HEK293 (cell line): ENCODE results near the gene RASGRP1.

Experiments used
- CTCF ChIA-PET: fragments of 350-600 bp; formaldehyde crosslinking; extraction: SDS; loops from one replicate; lab custom pipeline; 2021; ENCODE audit warnings: antibody characterized with exemption; lab: Yijun Ruan, JAX
- POLR2A ChIA-PET: fragments of 300-600 bp; formaldehyde crosslinking; extraction: SDS; loops from one replicate; lab custom pipeline; 2020; ENCODE audit warnings: antibody characterized with exemption, inconsistent platforms; lab: Yijun Ruan, JAX
- H3K27ac ChIP-seq: fragments of 200-500 bp; sonication (Bioruptor generic); 2 replicates; pipeline ENCODE4 v1.5.1; 2014; ENCODE audit warnings: low read depth, low read length, control low read depth, inconsistent platforms; ENCODE audit errors: extremely low read depth
- H3K36me3 ChIP-seq, 2 experiments: fragments of 200-500 bp in 1 of 2; sonication (Bioruptor generic) in 1 of 2; 1 replicate in 1 of 2; 2 replicates in 1 of 2; pipeline ENCODE4 v1.5.1; 2014 to 2017; ENCODE audit warnings: inconsistent platforms in 2 of 2, low read length in 2 of 2; ENCODE audit not compliant: control insufficient read depth in 2 of 2, insufficient read depth in 1 of 2
- H3K4me1 ChIP-seq: fragments of 200-500 bp; sonication (Bioruptor generic); 2 replicates; pipeline ENCODE4 v1.5.1; 2014; ENCODE audit warnings: mild to moderate bottlenecking, low read length, inconsistent platforms; ENCODE audit not compliant: control insufficient read depth, insufficient read depth
- H3K4me3 ChIP-seq: 2 replicates; pipeline ENCODE4 v1.5.1; 2011; ENCODE audit warnings: low read depth, mild to moderate bottlenecking, control low read depth, low read length, moderate library complexity
- H3K9me3 ChIP-seq: fragments of 200-500 bp; sonication (Bioruptor generic); 2 replicates; pipeline ENCODE4 v1.5.1; 2014; ENCODE audit warnings: low read depth, low read length, inconsistent platforms; ENCODE audit not compliant: control insufficient read depth, insufficient read depth
- BCL11B ChIP-seq: fragments of 450-650 bp; formaldehyde crosslinking; IDR thresholded peaks from 2 replicates; pipeline ENCODE4 v1.5.1; 2016; ENCODE audit warnings: low read depth, missing biosample characterization, missing genetic modification characterization
- HOXA7 ChIP-seq: sonication (generic); formaldehyde crosslinking; IDR thresholded peaks from 2 replicates; pipeline ENCODE4 v1.8.1; 2022; ENCODE audit warnings: missing genetic modification reagents, borderline replicate concordance
- MZF1 ChIP-seq: fragments of 450-650 bp; formaldehyde crosslinking; IDR thresholded peaks from 2 replicates; pipeline ENCODE4 v1.5.1; 2017; ENCODE audit warnings: missing biosample characterization, missing genetic modification characterization, borderline replicate concordance
- REPIN1 ChIP-seq: fragments of 450-650 bp; formaldehyde crosslinking; IDR thresholded peaks from 2 replicates; pipeline ENCODE4 v1.5.1; 2017; ENCODE audit warnings: missing biosample characterization, missing genetic modification characterization, low read depth
- SALL2 ChIP-seq: fragments of 450-650 bp; formaldehyde crosslinking; IDR thresholded peaks from 2 replicates; pipeline ENCODE4 v1.5.0; 2017; ENCODE audit warnings: missing biosample characterization, mild to moderate bottlenecking, missing genetic modification characterization, borderline replicate concordance
- SCRT2 ChIP-seq: fragments of 450-650 bp; formaldehyde crosslinking; IDR thresholded peaks from 2 replicates; pipeline ENCODE4 v1.5.1; 2016; ENCODE audit warnings: missing biosample characterization, missing genetic modification characterization
- ZBTB44 ChIP-seq: fragments of 450-650 bp; IDR thresholded peaks from 2 replicates; pipeline ENCODE4 v1.5.1; 2018; ENCODE audit warnings: missing biosample characterization, mild to moderate bottlenecking, missing genetic modification characterization
- ZBTB48 ChIP-seq: fragments of 450-650 bp; formaldehyde crosslinking; IDR thresholded peaks from 2 replicates; pipeline ENCODE4 v1.5.1; 2016; ENCODE audit warnings: missing biosample characterization, missing genetic modification characterization
- ZFP37 ChIP-seq: fragments of 450-650 bp; formaldehyde crosslinking; IDR thresholded peaks from 2 replicates; pipeline ENCODE4 v1.5.1; 2016; ENCODE audit warnings: missing biosample characterization, missing genetic modification characterization
- ZNF138 ChIP-seq: fragments of 450-650 bp; formaldehyde crosslinking; IDR thresholded peaks from 2 replicates; pipeline ENCODE4 v1.5.1; 2016; ENCODE audit warnings: missing biosample characterization, missing genetic modification characterization, borderline replicate concordance
- ZNF146 ChIP-seq: fragments of 450-650 bp; formaldehyde crosslinking; IDR thresholded peaks from 2 replicates; pipeline ENCODE4 v1.5.1; 2016; ENCODE audit warnings: missing biosample characterization, missing genetic modification characterization
- ZNF184 ChIP-seq: fragments of 450-650 bp; IDR thresholded peaks from 2 replicates; pipeline ENCODE4 v1.5.1; 2018; ENCODE audit warnings: missing biosample characterization, mild to moderate bottlenecking, missing genetic modification characterization
- ZNF335 ChIP-seq: fragments of 450-650 bp; formaldehyde crosslinking; conservative IDR thresholded peaks from 2 replicates; pipeline ENCODE4 v1.5.1; 2016; ENCODE audit warnings: missing biosample characterization, missing genetic modification characterization
- ZNF350 ChIP-seq: fragments of 450-650 bp; formaldehyde crosslinking; IDR thresholded peaks from 2 replicates; pipeline ENCODE4 v1.5.0; 2017; ENCODE audit warnings: missing biosample characterization, mild to moderate bottlenecking, missing genetic modification characterization
- ZNF354C ChIP-seq: fragments of 450-650 bp; formaldehyde crosslinking; IDR thresholded peaks from 2 replicates; pipeline ENCODE4 v1.5.1; 2016; ENCODE audit warnings: missing biosample characterization, missing genetic modification characterization, low read depth, borderline replicate concordance
- ZNF48 ChIP-seq: fragments of 450-650 bp; formaldehyde crosslinking; IDR thresholded peaks from 2 replicates; pipeline ENCODE4 v1.5.1; 2016; ENCODE audit warnings: missing biosample characterization, missing genetic modification characterization
- ZNF544 ChIP-seq: fragments of 450-650 bp; formaldehyde crosslinking; IDR thresholded peaks from 2 replicates; pipeline ENCODE4 v1.5.0; 2017; ENCODE audit warnings: missing biosample characterization, missing genetic modification characterization
- ZNF580 ChIP-seq: fragments of 450-650 bp; formaldehyde crosslinking; IDR thresholded peaks from 2 replicates; pipeline ENCODE4 v1.5.1; 2016; ENCODE audit warnings: missing biosample characterization, missing genetic modification characterization
- ZNF660 ChIP-seq: fragments of 450-650 bp; IDR thresholded peaks from 2 replicates; pipeline ENCODE4 v1.5.1; 2018; ENCODE audit warnings: missing biosample characterization, mild to moderate bottlenecking, missing genetic modification characterization
- ZNF664 ChIP-seq: fragments of 450-650 bp; formaldehyde crosslinking; IDR thresholded peaks from 2 replicates; pipeline ENCODE4 v1.5.1; 2016; ENCODE audit warnings: missing biosample characterization, missing genetic modification characterization
- ZNF707 ChIP-seq: fragments of 450-650 bp; formaldehyde crosslinking; IDR thresholded peaks from 2 replicates; pipeline ENCODE4 v1.5.1; 2016; ENCODE audit warnings: missing biosample characterization, missing genetic modification characterization
- ZSCAN4 ChIP-seq: fragments of 450-650 bp; formaldehyde crosslinking; IDR thresholded peaks from 2 replicates; pipeline ENCODE4 v1.5.1; 2017; ENCODE audit warnings: missing biosample characterization, missing genetic modification characterization
- ZXDB ChIP-seq: fragments of 450-650 bp; formaldehyde crosslinking; IDR thresholded peaks from 2 replicates; pipeline ENCODE4 v1.5.1; 2016; ENCODE audit warnings: missing biosample characterization, missing genetic modification characterization
- TF ChIP-seq, protein P1 (sequence below): fragments of 450-650 bp; formaldehyde crosslinking; IDR thresholded peaks from 2 replicates; pipeline ENCODE4 v1.5.1; 2017; ENCODE audit warnings: missing biosample characterization, missing genetic modification characterization
- TF ChIP-seq, protein P2 (sequence below): fragments of 450-650 bp; formaldehyde crosslinking; IDR thresholded peaks from 2 replicates; pipeline ENCODE4 v1.5.1; 2017; ENCODE audit warnings: missing biosample characterization, missing genetic modification characterization

The RASGRP1 gene

GRCh38 chr15:38477637-38478036 lies 87.0 kb downstream of the RASGRP1 start:
- ChIA-PET CTCF (interaction anchor here (0.6 to 5.6 kb wide), 5 partner anchors 39 to 222 kb away, joined by 3 to 30 read pairs (median 5); partner anchors contain the start of gene RASGRP1), POLR2A (no interaction called here)
- H3K4me1 ChIP-seq, result no peaks in the 10 kb centered on the region
- no peaks in the 10 kb centered on the region for H3K9me3 ChIP-seq
- peaks cover 17 to 56% of the 10 kb centered on the region in 2 experiments for H3K36me3 ChIP-seq
- no peak overlapping the region for H3K4me3 ChIP-seq
- no peak overlapping the region for H3K27ac ChIP-seq
- no peak for TF ChIP-seq HOXA7 (CRISPR knock-in tag)

- H3K4me3 ChIP-seq, result no peak overlapping the region
- peaks cover 11 to 48% of the 10 kb centered on the region in 2 experiments for H3K36me3 ChIP-seq
- H3K4me1 ChIP-seq, result no peaks in the 10 kb centered on the region
- TF ChIP-seq ZNF48 (tag by site-specific recombination), result no peak
- no peak for TF ChIP-seq SCRT2
- no peak for TF ChIP-seq ZNF138 (tag by site-specific recombination)
- TF ChIP-seq ZNF660 (tag by site-specific recombination), result no peak
- TF ChIP-seq ZNF664 (tag by site-specific recombination), result no peak
- no peak for TF ChIP-seq ZNF544
- TF ChIP-seq ZNF184 (tag by site-specific recombination), result no peak
- no peak for TF ChIP-seq ZBTB48 (tag by site-specific recombination)
- no peak for TF ChIP-seq ZNF146 (tag by site-specific recombination)
- no peak for TF ChIP-seq REPIN1 (tag by site-specific recombination)
- no peak for TF ChIP-seq ZNF350 (tag by site-specific recombination)
- no peak for TF ChIP-seq BCL11B (tag by site-specific recombination)
- TF ChIP-seq HOXA7 (CRISPR knock-in tag), result no peak
- ChIA-PET CTCF (interaction anchor here (1.0 to 5.6 kb wide), 2 partner anchors 208 to 214 kb away, joined by 4 to 30 read pairs; no protein-coding TSS in a partner anchor), POLR2A (no interaction called here)
- no peaks in the 10 kb centered on the region for H3K9me3 ChIP-seq
- no peak overlapping the region for H3K27ac ChIP-seq
Measured at GRCh38 chr15:38476120-38476519, 88.5 kb downstream of the RASGRP1 start.

DNA sequence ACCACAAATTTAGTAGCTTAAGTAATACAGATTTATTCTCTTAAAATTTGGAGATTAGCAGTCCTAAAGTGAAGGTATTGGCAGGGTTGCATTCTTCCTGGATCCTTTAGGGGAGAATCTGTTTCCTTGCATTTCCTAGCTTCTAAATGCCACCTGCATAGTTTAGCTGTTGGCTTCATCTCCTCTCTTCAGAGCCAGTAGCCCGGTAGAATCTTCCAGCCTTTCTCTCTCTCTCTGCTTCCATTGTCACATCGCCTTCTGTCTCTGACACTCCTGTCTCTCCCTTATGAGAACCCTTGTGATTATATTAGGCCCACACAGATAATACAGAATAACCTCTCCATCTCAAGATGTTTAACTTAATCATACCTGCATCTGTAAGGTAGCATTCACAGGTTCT lies 89.3 kb downstream of the RASGRP1 start:
- H3K27ac ChIP-seq, result no peak overlapping the region
- peaks cover 11 to 53% of the 10 kb centered on the region in 2 experiments for H3K36me3 ChIP-seq
- no peaks in the 10 kb centered on the region for H3K9me3 ChIP-seq
- CTCF ChIA-PET, result interaction anchor here (0.5 to 5.6 kb wide), 6 partner anchors 11 to 486 kb away, joined by 3 to 30 read pairs (median 6); no protein-coding TSS in a partner anchor
- H3K4me3 ChIP-seq, result no peak overlapping the region
- H3K4me1 ChIP-seq, result no peaks in the 10 kb centered on the region
- POLR2A ChIA-PET, result no interaction called here
- no peak for TF ChIP-seq MZF1 (tag by site-specific recombination)
- no peak for TF ChIP-seq ZBTB44 (tag by site-specific recombination)
- no peak for TF ChIP-seq ZSCAN4 (tag by site-specific recombination)
- no peak for TF ChIP-seq SALL2 (tag by site-specific recombination)
- TF ChIP-seq, protein P1, sequence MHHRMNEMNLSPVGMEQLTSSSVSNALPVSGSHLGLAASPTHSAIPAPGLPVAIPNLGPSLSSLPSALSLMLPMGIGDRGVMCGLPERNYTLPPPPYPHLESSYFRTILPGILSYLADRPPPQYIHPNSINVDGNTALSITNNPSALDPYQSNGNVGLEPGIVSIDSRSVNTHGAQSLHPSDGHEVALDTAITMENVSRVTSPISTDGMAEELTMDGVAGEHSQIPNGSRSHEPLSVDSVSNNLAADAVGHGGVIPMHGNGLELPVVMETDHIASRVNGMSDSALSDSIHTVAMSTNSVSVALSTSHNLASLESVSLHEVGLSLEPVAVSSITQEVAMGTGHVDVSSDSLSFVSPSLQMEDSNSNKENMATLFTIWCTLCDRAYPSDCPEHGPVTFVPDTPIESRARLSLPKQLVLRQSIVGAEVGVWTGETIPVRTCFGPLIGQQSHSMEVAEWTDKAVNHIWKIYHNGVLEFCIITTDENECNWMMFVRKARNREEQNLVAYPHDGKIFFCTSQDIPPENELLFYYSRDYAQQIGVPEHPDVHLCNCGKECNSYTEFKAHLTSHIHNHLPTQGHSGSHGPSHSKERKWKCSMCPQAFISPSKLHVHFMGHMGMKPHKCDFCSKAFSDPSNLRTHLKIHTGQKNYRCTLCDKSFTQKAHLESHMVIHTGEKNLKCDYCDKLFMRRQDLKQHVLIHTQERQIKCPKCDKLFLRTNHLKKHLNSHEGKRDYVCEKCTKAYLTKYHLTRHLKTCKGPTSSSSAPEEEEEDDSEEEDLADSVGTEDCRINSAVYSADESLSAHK (tag by site-specific recombination), result no peak
- no peak for TF ChIP-seq ZNF707 (tag by site-specific recombination)
- no peak for TF ChIP-seq ZFP37 (tag by site-specific recombination)
- TF ChIP-seq ZXDB (tag by site-specific recombination), result no peak
- TF ChIP-seq ZNF354C (tag by site-specific recombination), result no peak
- no peak for TF ChIP-seq ZNF335 (tag by site-specific recombination)
- TF ChIP-seq, protein P2, sequence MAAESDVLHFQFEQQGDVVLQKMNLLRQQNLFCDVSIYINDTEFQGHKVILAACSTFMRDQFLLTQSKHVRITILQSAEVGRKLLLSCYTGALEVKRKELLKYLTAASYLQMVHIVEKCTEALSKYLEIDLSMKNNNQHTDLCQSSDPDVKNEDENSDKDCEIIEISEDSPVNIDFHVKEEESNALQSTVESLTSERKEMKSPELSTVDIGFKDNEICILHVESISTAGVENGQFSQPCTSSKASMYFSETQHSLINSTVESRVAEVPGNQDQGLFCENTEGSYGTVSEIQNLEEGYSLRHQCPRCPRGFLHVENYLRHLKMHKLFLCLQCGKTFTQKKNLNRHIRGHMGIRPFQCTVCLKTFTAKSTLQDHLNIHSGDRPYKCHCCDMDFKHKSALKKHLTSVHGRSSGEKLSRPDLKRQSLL (tag by site-specific recombination), result no peak
- TF ChIP-seq ZNF580, result no peak
